ENCODE results near the gene GRIP1. TPM values are rescaled to one million over a fixed set of nuclear protein-coding genes. Genes with fewer than 3 reads are reported as not detected.

Gene GRIP1
- total and polyA plus RNA-seq, 5 donors from 2014 or later: 0.21 to 1.1 (median 0.41) TPM; not detected in 1

DNA sequence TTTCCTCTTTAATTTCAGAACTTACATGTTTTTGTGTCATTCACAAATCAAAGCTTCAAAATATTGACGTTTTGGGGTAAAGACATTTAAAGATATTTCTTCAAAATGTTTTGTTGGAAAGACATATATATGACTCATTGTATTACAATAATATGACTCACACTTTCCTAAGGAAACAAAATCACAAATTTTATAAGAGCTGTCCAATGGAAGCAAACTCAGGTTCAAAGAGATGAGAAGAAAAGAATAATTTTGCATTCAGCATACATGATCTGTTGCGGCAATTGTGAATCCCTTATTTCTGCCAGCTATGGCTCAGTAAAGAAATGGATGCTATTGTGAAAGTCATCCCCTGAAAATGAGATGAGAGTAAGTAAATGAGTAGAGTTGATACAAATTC lies 82.7 kb downstream of the GRIP1 start:
- ATAC-seq (ENCODE audit: low read depth in 2 of 2): no peak
- Mint-ChIP-seq H3K4me3 (no peak overlapping the region), H3K9me3 (peaks cover 0 to 4% (median 0%) of the 10 kb centered on the region in 7 donors), H3K36me3 (no peaks in the 10 kb centered on the region), H3K4me1 (no peaks in the 10 kb centered on the region), H3K27me3 (peaks cover 17% of the 10 kb centered on the region), H3K27ac (no peak overlapping the region)
- DNase-seq: no peak
- Histone ChIP-seq H3K27ac (ENCODE audit: insufficient read depth, low read length, poor library complexity, severe bottlenecking) (no peak overlapping the region), H3K9me3 (ENCODE audit: control insufficient read depth in 2 of 2, low read length in 2 of 2) (no peaks in the 10 kb centered on the region), H3K4me1 (ENCODE audit: control insufficient read depth, insufficient read depth, low read length, poor library complexity, severe bottlenecking) (no peaks in the 10 kb centered on the region), H3K4me3 (ENCODE audit: low read depth, low read length) (no peak overlapping the region), H3K27me3 (ENCODE audit: control insufficient read depth, insufficient read depth, low read length) (no peaks in the 10 kb centered on the region), H3K36me3 (ENCODE audit: control insufficient read depth, insufficient read depth, low read length) (no peaks in the 10 kb centered on the region)

DNA sequence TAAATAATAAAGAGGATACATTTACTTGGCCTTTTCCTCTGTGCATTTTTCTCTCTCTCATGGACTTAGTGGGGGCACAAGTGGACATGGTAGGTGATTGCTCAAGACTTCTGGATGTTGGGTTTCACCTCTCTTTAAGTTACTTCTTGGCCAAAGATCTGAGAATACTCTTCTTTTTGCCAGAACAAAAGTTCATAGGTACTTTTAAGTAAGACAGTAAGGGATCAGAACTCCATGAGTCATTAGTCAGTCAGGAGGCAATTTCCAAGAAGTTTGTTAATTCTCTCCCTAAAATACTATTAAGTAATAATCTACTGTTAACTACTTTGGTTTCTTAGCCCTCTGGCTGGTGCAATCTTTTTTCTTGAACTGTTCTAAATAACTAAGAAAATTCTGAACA lies 84.2 kb downstream of the GRIP1 start:
- Histone ChIP-seq H3K9me3 (ENCODE audit: control insufficient read depth in 2 of 2, low read length in 2 of 2) (no peaks in the 10 kb centered on the region), H3K4me3 (ENCODE audit: low read depth, low read length) (no peak overlapping the region), H3K27ac (ENCODE audit: insufficient read depth, low read length, poor library complexity, severe bottlenecking) (no peak overlapping the region), H3K36me3 (ENCODE audit: control insufficient read depth, insufficient read depth, low read length) (no peaks in the 10 kb centered on the region), H3K27me3 (ENCODE audit: control insufficient read depth, insufficient read depth, low read length) (no peaks in the 10 kb centered on the region), H3K4me1 (ENCODE audit: control insufficient read depth, insufficient read depth, low read length, poor library complexity, severe bottlenecking) (no peaks in the 10 kb centered on the region)
- Mint-ChIP-seq H3K9me3 (no peaks in the 10 kb centered on the region), H3K4me1 (no peaks in the 10 kb centered on the region), H3K36me3 (no peaks in the 10 kb centered on the region), H3K4me3 (no peak overlapping the region), H3K27me3 (peaks cover 16% of the 10 kb centered on the region), H3K27ac (no peak overlapping the region)
- DNase-seq (no peak), ATAC-seq (ENCODE audit: low read depth in 2 of 2) (no peak)

DNA sequence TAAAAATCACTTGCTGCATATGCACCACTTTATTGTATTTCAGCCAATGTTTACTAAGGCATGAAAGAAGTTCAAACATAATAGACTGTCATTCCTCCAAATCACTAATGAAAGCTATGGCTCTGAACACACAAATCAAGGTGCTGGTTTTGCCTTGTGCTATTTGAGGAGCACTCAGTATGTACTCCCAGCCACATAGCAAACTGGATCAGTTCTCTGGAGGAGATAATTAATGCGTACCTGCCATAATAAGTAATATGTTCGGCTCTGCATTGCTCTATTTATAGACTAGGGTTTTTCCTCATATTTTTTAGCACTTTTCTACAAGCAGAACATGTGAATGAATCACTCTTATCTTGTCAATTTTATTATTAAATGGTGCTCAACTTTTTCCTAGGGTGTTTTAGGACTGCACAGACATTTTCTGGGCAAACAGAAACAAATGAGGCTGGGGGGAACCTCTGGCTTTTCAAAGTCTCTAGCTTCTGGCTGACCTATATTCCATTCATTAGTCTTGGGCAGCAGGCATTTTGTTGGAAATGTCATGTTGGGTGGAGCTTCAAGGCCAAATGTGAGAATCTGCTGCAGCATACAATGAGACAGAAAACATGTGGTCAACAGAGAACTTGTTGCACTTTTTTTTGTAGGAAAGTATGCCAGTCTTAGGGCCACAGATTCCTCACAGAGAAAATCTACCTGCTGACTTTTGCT lies 88.4 kb downstream of the GRIP1 start:
- no peaks in the 10 kb centered on the region for H3K9me3 ChIP-seq (ENCODE audit: control insufficient read depth in 2 of 2, low read length in 2 of 2)
- Mint-ChIP-seq H3K9me3 (peaks cover 0 to 2% (median 0%) of the 10 kb centered on the region in 7 donors), H3K4me3 (no peak overlapping the region), H3K27me3 (peaks cover 8% of the 10 kb centered on the region), H3K36me3 (no peaks in the 10 kb centered on the region), H3K4me1 (no peaks in the 10 kb centered on the region), H3K27ac (no peak overlapping the region)
- H3K4me1 ChIP-seq (ENCODE audit: control insufficient read depth, insufficient read depth, low read length, poor library complexity, severe bottlenecking): no peaks in the 10 kb centered on the region
- DNase-seq (no peak), ATAC-seq (ENCODE audit: low read depth in 2 of 2) (no peak)
- no peak overlapping the region for H3K27ac ChIP-seq (ENCODE audit: insufficient read depth, low read length, poor library complexity, severe bottlenecking)
- no peaks in the 10 kb centered on the region for H3K27me3 ChIP-seq (ENCODE audit: control insufficient read depth, insufficient read depth, low read length)
- H3K36me3 ChIP-seq (ENCODE audit: control insufficient read depth, insufficient read depth, low read length): no peaks in the 10 kb centered on the region
- no peak overlapping the region for H3K4me3 ChIP-seq (ENCODE audit: low read depth, low read length)

DNA sequence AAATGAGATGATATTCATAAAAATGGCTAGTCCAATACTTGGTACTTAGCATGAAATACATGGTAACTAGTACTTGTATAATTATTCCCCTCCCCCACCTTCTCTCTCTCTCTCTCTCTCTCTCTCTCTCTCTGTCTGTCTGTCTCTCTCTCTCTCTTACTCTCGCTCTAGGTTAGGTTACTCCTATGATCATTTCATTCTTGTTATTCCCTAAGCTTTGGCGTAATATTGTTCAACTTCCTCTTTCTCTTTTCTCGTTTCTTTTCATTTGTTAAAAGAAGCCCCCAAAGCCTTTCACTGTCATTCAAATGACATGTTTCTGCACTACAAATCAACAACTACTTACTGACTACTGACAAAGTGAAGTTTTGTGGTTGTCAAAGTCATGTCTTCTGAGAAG lies 89.8 kb downstream of the GRIP1 start:
- Mint-ChIP-seq H3K27me3 (peaks cover 4% of the 10 kb centered on the region), H3K36me3 (no peaks in the 10 kb centered on the region), H3K9me3 (peaks cover 0 to 2% (median 0%) of the 10 kb centered on the region in 7 donors), H3K4me1 (no peaks in the 10 kb centered on the region), H3K4me3 (peak overlapping the region in 1 of 4 donors; percentile 74), H3K27ac (no peak overlapping the region)
- Histone ChIP-seq H3K27ac (ENCODE audit: insufficient read depth, low read length, poor library complexity, severe bottlenecking) (no peak overlapping the region), H3K4me3 (ENCODE audit: low read depth, low read length) (no peak overlapping the region), H3K9me3 (ENCODE audit: control insufficient read depth in 2 of 2, low read length in 2 of 2) (no peaks in the 10 kb centered on the region), H3K27me3 (ENCODE audit: control insufficient read depth, insufficient read depth, low read length) (no peaks in the 10 kb centered on the region), H3K4me1 (ENCODE audit: control insufficient read depth, insufficient read depth, low read length, poor library complexity, severe bottlenecking) (no peaks in the 10 kb centered on the region), H3K36me3 (ENCODE audit: control insufficient read depth, insufficient read depth, low read length) (no peaks in the 10 kb centered on the region)
- DNase-seq (no peak), ATAC-seq (ENCODE audit: low read depth in 2 of 2) (no peak)

DNA sequence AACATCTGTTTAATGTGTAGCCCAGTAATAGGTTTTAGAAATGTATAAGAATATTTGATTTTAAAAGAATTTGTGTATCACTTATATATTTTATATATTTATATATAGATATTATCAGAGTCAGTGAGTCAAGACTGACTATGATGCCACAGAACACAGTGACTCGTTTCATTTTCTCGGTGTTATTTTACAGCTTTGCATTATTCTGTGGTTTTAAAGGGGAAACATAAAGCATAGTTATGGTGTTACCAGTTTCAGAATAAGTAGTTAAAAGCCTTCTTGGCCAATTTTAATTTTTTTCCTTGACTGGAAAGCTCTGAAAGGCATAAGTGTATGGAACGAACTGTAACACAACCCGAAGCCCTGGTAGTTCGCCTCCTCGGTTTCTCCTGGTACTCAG lies 91.0 kb downstream of the GRIP1 start:
- ATAC-seq (ENCODE audit: low read depth in 2 of 2) (no peak), DNase-seq (no peak)
- Histone ChIP-seq H3K27me3 (ENCODE audit: control insufficient read depth, insufficient read depth, low read length) (no peaks in the 10 kb centered on the region), H3K36me3 (ENCODE audit: control insufficient read depth, insufficient read depth, low read length) (no peaks in the 10 kb centered on the region), H3K4me3 (ENCODE audit: low read depth, low read length) (no peak overlapping the region), H3K4me1 (ENCODE audit: control insufficient read depth, insufficient read depth, low read length, poor library complexity, severe bottlenecking) (no peaks in the 10 kb centered on the region), H3K27ac (ENCODE audit: insufficient read depth, low read length, poor library complexity, severe bottlenecking) (no peak overlapping the region), H3K9me3 (ENCODE audit: control insufficient read depth in 2 of 2, low read length in 2 of 2) (no peaks in the 10 kb centered on the region)
- H3K36me3 Mint-ChIP-seq: no peaks in the 10 kb centered on the region
- peaks cover 0 to 2% (median 0%) of the 10 kb centered on the region in 7 donors for H3K9me3 Mint-ChIP-seq
- no peak overlapping the region for H3K4me3 Mint-ChIP-seq
- H3K27me3 Mint-ChIP-seq: peaks cover 4% of the 10 kb centered on the region
- H3K27ac Mint-ChIP-seq: no peak overlapping the region
- H3K4me1 Mint-ChIP-seq: no peaks in the 10 kb centered on the region

DNA sequence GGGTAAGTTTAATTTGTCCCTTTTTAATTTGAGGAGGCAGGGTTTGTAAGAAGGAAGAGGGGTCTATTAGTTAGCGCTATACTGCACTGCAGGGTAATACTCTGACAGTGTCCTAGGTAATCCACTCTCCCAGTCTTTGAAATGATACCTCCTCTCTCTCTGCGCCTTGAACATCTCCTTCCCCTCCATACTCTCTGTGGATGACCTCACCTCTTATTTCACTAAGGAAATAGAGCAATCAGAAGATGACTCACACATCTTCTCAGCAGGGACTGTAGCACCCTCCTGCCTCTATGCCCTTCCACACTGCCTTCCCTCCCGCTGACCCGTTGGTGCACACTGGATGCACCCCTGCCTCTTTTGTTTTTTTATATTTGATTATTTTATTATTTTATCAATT lies 94.2 kb downstream of the GRIP1 start:
- H3K27ac Mint-ChIP-seq: no peak overlapping the region
- no peak for ATAC-seq (ENCODE audit: low read depth in 2 of 2)

DNA sequence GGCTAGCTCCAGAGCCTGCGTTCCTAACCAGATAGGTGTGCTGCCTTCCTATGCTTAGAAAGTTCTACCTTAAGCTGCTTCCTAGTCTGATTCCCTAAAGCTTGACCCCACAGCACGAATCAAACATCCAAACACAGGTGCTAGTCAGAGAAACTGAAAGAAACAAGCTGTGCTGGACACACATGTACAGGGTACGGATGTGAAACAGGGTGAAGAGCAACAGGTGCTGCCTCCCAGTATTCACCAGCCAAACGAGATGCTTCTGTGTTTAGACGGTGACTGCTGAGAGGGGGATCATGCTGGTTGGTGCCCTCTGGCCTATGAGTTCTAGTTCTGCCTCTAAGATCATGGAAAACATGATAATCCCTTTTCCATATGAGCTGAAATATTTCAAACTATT lies 105.3 kb downstream of the GRIP1 start:
- no peaks in the 10 kb centered on the region for H3K27me3 ChIP-seq (ENCODE audit: control insufficient read depth, insufficient read depth, low read length)
- Mint-ChIP-seq H3K27me3 (no peaks in the 10 kb centered on the region), H3K9me3 (peaks cover 0 to 5% (median 2%) of the 10 kb centered on the region in 7 donors), H3K36me3 (no peaks in the 10 kb centered on the region), H3K4me3 (no peak overlapping the region), H3K4me1 (no peaks in the 10 kb centered on the region), H3K27ac (no peak overlapping the region)
- no peaks in the 10 kb centered on the region for H3K4me1 ChIP-seq (ENCODE audit: control insufficient read depth, insufficient read depth, low read length, poor library complexity, severe bottlenecking)
- no peaks in the 10 kb centered on the region for H3K9me3 ChIP-seq (ENCODE audit: control insufficient read depth in 2 of 2, low read length in 2 of 2)
- DNase-seq (no peak), ATAC-seq (ENCODE audit: low read depth in 2 of 2) (no peak)
- no peak overlapping the region for H3K4me3 ChIP-seq (ENCODE audit: low read depth, low read length)
- H3K36me3 ChIP-seq (ENCODE audit: control insufficient read depth, insufficient read depth, low read length): no peaks in the 10 kb centered on the region
- no peak overlapping the region for H3K27ac ChIP-seq (ENCODE audit: insufficient read depth, low read length, poor library complexity, severe bottlenecking)

More for the DNA sequence above, 94.2 kb downstream of the GRIP1 start:
- H3K27me3 Mint-ChIP-seq: no peaks in the 10 kb centered on the region
- H3K36me3 Mint-ChIP-seq: no peaks in the 10 kb centered on the region
- H3K27me3 ChIP-seq (ENCODE audit: control insufficient read depth, insufficient read depth, low read length): no peaks in the 10 kb centered on the region
- H3K9me3 Mint-ChIP-seq: peaks cover 0 to 2% (median 0%) of the 10 kb centered on the region in 7 donors
- H3K4me3 Mint-ChIP-seq: no peak overlapping the region
- H3K4me1 Mint-ChIP-seq: no peaks in the 10 kb centered on the region
- no peaks in the 10 kb centered on the region for H3K4me1 ChIP-seq (ENCODE audit: control insufficient read depth, insufficient read depth, low read length, poor library complexity, severe bottlenecking)
- H3K4me3 ChIP-seq (ENCODE audit: low read depth, low read length): no peak overlapping the region
- H3K27ac ChIP-seq (ENCODE audit: insufficient read depth, low read length, poor library complexity, severe bottlenecking): no peak overlapping the region
- H3K9me3 ChIP-seq (ENCODE audit: control insufficient read depth in 2 of 2, low read length in 2 of 2): no peaks in the 10 kb centered on the region
- H3K36me3 ChIP-seq (ENCODE audit: control insufficient read depth, insufficient read depth, low read length): no peaks in the 10 kb centered on the region
- no peak for DNase-seq

DNA sequence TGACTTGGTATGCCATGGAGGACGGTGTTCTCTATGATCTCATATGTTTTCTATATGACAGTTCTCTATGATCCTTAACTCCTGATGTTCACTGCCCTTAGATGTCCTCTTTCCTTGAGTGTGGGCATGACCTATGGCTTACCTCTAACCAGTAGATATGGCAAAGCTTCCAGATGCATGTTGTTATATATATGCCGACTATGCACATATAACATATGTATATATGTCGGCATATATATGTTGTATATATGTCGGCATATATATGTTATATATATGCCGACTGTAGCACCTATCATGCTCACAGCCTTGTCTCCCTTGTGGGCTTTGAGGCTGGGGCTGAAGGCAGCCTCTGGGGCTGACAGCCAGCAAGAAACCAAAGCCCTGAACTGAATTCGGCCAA lies 106.0 kb downstream of the GRIP1 start:
- no peak for DNase-seq
- ATAC-seq (ENCODE audit: low read depth in 2 of 2): no peak
- H3K4me1 ChIP-seq (ENCODE audit: control insufficient read depth, insufficient read depth, low read length, poor library complexity, severe bottlenecking): no peaks in the 10 kb centered on the region
- H3K36me3 ChIP-seq (ENCODE audit: control insufficient read depth, insufficient read depth, low read length): no peaks in the 10 kb centered on the region
- H3K4me1 Mint-ChIP-seq: no peaks in the 10 kb centered on the region
- H3K27me3 Mint-ChIP-seq: no peaks in the 10 kb centered on the region
- H3K36me3 Mint-ChIP-seq: no peaks in the 10 kb centered on the region
- peaks cover 0 to 5% (median 2%) of the 10 kb centered on the region in 7 donors for H3K9me3 Mint-ChIP-seq
- H3K4me3 Mint-ChIP-seq: no peak overlapping the region
- H3K27ac ChIP-seq (ENCODE audit: insufficient read depth, low read length, poor library complexity, severe bottlenecking): no peak overlapping the region
- no peaks in the 10 kb centered on the region for H3K9me3 ChIP-seq (ENCODE audit: control insufficient read depth in 2 of 2, low read length in 2 of 2)
- H3K27ac Mint-ChIP-seq: no peak overlapping the region
- H3K4me3 ChIP-seq (ENCODE audit: low read depth, low read length): no peak overlapping the region
- no peaks in the 10 kb centered on the region for H3K27me3 ChIP-seq (ENCODE audit: control insufficient read depth, insufficient read depth, low read length)

All from CD4-positive, CD25-positive, alpha-beta regulatory T cell (primary cell).